Fibroblast of skin of abdomen (primary cell): ENCODE data around the gene ZNF516.

Experiments used
- DNase-seq: peaks from one replicate; pipeline ENCODE4 v3.0.0-alpha.2; 2013

The ZNF516 gene

DNA sequence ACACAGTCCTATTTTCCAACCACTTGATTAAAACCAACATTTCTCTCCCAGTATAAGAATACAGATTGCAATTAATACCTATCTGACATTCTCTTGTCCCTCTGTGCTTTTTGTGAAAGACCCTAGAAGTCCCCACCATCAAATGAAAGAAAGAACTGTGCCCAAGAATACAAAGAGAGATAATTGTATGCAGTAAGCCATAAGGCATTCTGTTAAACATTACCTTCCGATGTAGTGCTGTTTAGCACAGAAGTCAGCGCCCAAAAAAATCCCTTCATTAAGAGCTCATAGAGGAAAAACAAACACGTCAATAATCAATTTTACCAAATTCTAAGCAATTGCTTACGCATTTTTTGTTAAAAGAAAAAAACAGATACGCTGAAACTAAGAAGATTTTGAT is 41.1 kb downstream of the ZNF516 start:
- DNase-seq, result no peak

DNA sequence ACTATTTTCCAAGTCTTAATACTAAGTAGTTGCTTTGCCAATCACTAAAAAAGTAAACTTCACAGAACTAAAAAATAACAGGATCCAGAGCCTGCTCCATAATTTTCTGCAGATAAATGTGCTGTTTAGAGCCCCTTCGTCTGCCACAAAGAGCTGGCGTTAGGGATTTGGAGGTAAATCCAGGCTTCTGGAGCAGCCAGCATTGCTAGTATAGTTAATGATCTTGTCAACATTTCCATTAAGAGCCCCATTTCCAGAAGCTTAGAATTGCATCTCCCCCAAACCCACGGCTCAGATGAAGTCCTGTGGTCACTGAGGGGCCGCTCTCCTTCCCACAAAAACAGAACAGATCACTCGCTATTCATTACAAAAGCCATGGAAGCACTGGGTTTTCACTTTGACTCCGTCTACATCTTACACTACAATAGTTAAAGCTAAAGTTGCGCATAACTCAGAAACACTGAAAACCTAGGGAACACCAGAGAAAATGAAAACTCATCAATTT is 41.9 kb downstream of the ZNF516 start:
- DNase-seq, result no peak

DNA sequence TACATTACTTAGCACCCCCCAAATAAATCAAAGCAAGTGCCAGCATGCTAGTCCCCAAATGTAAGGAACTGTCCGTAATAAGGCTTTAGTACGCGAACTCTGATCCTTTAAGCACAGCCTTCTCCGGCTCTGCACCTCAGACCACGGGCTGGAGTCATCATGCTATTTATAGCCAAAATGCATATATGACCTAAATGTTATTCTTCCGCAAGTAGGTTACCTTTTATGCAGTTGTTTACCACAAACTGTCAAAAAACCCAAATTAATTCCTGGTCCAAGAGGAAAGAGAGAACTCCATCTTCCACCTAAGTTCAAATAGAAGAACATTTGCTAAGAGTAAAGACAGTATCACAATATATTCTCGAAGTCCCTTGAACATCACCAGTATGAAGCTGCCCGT is 42.7 kb downstream of the ZNF516 start:
- DNase-seq, result peak; percentile 40

DNA sequence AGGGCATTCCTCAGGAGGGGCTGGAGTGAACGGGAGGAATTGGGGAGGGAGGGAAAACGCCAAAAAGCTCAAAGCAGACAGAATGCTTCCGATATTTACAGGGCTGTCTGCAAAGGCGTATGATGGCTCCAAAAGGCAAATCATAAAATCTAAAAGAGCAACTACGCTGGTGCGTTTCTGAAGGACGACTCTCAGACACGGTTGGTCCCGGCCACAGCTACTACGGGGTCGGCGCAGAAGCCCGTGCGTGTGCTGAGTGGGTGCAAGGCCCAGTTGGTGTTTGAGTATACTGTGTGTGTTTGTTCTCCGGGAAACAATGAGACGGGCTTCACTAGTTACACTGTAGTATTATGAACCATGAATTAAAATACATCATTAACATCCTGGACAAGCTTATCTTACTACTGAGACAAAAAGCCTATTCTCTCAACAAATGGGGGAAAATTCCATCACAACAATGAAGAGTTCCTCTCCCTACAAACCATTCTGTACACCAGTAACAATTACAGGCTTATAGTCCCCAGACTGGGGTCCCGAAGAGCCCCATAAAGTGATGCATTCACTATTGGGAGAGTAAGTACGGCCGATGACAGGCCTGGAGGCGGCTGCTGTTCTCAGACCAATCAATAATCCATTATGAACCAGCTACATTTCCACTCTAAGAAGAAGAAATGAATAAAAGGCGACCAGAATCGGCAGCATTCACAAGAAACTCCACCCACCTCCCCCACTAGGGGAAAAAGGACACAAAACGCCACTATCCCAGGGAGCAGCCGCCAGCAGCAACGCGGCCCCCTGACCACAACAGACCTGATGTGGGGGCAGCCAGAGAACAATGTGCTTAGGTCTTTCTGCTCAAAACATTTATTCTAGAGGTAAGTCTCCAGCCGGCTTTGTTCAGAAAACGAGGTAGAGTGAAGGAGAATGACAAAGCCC is 43.4 kb downstream of the ZNF516 start:
- no peak for DNase-seq

DNA sequence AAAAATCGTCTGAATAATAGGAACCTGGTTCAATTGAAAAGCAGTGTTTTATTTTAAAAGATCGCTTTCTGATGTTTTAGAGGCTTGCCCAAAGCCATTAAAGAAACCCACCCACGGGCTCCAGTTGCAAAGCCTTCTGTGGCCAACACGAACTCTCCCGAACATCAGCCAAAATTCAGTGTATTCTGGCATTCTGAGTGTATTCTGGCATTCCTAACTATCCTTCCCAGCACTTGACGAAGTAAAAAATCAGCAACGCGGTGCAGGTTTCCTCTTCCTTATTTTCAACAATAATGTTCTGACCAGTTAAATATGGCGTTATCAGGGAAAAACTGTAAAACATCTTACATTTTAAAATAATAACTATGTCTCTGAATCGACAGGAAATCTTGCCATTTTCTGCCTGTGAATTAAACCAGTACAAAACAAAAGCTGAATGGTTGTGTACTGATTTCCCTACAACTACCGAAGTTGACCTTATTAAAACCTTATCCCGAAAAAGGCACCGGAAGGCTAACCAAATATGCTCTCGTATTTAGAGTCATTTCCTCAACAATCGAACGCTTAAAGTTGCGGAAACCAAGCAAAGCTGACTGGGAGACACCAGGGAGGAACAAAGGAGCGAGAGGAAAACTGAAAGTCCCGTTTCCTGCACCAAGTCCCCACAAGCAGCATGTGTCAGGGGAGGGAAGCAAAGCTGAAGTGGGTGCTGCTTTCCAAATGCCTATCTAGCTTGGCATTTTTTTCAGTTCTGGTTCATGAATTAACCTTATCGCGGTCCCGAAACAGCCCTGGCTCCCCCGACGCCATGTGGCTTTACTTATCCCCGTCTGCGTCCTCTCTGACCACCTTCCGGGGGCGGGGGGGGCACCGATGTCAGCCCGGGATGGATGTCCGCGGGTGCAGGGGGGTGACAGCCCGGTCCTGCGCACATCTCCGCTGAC is 44.3 kb downstream of the ZNF516 start:
- DNase-seq, result peak; percentile 67

DNA sequence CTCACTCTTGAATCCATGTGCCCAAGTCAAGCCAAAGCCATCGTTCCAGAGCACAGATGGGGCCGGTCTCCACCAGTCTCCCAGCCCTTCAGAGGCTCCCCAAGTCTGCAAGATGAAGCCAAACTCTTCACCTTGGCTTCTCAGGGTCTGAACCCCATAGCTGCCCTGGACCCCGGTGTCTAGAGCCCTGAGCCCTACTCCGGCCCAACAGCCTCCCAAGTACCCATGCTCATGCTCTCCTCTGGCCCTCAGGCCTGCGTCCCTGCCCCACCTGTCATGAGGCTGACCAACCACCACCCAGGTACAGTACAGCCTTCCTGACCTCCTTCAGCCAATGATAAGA is 46.0 kb downstream of the ZNF516 start:
- DNase-seq, result no peak

DNA sequence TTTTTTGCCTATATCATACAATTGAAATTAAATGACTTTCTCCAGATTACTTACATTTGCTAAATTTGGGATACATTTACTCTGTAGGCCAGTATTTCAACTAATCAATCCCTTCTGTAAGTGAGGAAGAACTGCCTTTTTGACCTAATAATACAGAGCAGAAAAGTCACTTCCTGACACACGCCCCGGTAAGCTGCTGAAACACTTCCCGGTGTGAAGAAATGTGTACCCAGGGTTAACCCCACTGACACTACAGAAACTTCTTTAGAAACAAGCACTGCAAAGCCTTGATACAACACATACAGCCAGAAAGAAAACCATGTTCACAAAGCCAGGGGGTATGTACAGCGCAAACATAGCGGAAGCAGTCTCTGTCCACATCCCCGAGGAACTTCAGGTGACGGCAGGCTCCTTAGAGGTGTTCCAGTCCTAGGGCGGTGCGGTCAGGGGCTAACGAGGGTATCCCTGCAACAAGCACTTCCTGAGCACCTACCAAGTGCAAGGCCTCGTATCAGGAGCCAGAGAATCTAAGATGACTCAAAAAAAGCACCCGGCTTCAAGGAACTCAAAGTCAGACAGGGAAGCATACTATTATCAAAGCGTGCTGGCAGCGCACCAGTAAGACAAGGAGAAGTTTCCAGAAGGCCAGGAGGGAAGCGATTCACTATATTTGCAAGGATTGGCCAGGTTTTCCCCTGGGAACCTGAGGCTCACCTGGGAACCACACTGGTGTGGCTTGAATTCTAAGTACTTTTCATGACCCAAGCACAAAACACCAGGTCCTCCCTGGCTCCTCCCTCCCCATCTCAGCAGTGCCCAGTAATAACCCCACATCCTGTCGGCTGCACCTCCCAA is 46.6 kb downstream of the ZNF516 start:
- no peak for DNase-seq

DNA sequence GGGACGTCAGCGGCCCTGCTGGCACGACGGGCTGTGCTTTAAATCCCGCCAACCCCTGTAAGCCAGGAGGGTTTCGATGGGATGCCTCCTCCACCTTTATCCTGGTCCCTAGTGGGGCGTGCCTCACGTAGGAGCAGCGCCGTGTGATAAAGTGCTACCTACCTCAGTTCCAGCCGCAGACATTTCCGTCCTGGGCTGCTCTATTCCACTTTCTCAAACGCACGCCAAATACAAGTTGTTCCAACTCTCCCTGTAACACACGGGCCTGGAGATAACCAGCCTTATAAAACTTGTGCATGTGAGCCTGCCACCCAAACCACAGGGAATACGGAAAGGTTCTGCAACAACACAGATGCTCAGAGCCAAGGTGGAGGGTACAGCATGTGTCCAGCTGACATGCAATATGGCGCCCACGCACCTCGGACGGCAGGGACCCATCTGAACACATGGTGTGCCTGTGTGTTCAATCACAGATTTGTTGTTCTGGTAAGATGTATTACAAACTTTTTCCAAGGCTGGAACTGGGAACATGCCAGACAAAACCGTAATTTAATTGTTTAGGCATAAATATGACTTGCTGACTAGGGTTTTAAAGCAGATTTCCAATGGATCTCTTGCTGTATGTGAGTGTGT is 47.7 kb downstream of the ZNF516 start:
- no peak for DNase-seq

DNA sequence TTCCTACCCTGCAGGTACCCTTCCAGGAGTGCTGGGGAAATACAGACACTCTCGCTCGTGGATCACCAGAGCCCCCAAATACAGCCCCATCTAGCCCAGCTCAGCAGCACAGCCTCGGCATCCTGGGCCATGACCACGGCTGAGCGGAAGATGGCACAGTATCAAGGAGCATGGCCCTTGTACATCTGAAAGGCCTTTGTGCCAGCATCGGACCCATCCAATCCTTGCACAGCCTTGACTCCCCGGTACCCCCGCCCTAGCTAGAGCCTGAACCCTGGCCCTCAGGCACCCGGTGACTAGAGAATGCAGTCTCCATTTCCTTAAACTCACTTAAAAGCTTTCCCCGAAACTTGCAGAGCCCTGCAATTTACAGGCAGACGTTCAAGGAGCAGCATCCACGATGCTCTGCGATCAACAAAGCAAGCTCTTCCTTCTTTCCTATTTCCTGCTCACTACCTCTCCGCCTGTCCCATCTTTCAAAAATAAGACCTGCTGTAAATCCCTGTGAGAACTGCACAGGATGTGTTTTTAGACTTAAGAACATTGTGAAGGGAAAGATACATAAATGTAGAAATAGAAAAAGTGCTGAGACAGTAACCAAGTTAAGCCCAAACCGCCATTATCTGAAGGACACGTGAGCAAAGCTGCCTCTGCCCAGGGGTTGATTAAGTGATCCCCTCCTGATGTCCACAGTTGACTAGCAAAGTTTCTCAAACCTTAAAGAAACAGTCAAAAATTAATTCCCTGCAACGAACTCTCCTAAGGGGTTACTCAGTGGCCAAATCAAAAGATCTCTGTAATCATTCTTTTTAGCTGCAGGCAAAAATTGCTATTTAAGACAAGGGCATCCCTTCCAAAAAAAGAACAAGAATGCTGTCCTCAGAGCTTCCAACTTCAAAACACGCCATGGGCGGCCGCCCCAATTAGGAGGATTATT is 48.5 kb downstream of the ZNF516 start:
- no peak for DNase-seq

DNA sequence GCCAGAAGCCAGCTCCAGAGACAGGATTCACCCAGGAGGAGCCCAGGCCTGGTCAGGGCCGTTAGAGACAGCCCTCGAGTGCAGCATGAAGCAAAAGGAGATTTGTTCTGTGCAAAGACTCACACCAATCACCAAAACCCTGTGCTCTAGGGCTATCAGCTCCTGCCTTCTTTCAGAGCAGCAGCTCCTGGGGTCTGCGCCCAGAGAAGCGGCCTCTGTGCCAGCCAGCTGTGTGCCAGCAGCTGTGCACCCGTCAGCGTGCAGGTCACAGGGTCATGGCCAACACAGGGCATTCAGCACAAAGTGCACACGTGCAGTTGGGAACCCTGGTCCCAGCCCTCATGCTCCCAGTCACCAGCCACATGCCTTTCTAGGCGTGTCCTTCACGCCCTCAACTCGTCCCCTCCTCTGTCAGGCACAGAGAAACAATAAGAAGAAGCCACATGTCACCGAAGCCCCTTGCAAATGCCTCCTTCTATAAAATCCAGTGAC is 49.3 kb downstream of the ZNF516 start:
- DNase-seq, result no peak

DNA sequence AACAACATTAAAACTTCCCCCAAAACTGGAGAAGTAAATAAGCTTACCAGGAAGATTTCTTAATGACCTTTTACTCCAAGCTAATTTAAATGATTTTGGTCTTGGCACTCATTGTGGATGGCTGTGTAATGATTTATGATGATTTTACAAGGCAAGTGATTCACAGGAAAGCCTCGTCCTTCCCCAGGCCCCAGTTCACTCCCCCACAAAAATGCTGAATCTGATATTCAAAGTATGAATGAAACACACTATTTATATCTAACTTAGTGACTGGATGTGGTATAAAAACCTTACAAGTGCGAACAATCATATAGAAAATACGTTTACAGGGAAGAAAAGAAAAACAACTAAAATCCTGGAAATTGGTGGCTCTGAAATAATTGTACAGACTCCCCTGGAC is 49.8 kb downstream of the ZNF516 start:
- peak; percentile 90 for DNase-seq

DNA sequence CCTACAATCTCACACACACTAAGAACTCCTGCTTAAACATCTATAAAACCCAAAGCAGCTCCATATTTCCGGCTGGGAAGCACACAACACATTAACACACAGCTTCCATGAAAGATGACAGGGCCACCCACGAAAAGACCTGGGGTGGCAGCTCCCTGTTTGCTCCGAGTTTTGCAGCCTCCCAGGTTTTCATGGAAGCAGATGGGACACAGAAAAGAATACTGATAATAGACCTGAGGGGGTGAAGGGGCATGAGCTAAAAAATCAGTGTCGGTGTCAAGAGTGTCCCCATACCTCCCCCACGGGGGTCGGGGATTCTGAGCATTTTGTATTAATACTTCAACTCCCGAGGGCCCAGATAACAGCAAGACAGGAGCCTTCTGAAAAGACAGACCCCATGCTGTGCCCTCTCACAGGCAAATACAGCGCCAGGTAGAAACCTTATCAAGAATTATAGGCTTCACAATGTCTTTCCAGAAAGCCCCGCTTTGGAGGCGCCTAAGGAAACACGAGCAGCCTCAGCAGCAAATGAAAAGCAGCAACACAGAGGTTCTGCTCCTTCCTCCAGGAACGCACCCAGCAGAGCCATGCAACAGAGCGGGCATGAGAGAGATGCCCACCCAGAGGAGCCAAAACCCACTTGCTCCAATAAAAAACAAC is 50.5 kb downstream of the ZNF516 start:
- DNase-seq, result no peak

DNA sequence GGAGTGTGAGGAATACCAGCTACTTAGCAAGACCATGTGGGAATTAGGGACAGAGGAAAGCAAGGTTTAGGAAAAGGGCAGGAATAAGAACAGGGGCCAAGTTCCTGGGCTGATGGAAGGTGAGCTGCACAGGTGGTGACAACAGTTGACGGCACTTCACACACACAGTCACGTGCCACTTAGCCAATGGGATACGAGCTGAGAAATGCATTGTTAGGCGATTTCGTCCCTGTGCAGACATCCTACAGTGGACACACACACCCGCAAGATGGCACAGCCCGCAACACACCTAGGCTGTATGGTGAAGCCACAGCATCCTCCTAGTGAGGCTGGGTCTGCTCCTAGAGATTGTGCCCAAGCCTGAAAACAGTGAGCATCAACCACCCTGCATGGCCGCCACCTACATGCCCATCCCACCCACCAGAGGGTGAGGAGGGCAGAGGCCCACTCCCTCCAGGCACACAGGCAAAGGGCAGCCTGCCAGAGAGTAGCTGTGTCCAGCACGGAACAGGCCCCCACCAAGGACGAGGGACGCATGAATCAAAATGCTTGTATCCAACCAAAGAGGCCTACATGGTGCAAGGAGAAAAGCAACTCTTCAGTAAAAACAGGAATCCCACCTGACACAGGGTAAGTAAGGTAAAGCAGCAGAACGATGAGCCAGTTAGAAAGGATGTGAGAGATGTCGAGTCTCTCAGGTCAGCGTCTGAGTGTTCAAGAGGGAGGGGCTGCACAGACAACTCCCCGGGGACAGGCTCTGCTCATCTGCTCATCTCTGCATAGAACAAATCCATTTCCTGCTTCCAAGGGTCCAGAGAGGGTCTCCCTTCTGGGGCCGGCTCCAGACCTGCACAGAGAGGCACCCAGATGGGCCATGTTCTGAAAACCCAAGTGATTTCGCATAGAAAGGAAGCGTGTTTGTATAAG is 51.3 kb downstream of the ZNF516 start:
- no peak for DNase-seq

DNA sequence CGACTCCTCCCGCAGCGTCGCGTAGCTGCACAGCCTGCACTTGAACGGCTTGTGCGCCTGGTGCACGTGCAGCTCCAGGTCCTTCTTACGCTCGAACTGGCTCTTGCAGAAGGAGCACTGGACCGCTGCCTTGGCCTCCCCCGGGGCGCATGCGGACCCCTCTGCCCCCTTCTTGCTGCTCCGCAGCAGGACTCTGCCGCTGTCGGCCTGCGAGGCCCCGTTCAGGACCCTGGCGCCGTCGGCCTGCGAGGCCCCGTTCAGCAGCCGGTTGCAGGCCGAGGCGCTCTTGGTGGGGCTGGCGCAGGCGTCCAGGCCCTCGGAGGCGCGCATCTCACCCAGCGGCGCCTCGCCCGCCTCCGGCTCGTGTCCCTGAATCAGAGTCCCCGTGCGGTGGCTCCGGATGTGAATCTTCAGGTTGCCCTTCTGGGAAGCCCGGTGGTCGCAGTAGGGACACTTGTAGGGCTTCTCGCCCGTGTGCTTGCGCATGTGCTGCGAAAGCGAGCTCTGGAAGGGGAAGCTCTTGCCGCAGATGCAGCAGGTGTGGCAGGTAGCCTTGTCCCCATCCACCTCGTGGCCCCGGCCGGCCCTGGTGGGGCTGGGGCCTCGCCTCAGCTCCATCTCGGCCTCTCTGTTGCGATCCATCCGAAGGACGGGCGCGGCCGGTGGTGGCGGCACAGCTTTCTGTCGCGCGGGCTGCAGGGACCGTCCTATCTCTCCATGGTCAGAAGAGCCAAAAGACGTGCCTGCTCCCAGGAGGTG is 52.5 kb downstream of the ZNF516 start:
- DNase-seq, result no peak

DNA sequence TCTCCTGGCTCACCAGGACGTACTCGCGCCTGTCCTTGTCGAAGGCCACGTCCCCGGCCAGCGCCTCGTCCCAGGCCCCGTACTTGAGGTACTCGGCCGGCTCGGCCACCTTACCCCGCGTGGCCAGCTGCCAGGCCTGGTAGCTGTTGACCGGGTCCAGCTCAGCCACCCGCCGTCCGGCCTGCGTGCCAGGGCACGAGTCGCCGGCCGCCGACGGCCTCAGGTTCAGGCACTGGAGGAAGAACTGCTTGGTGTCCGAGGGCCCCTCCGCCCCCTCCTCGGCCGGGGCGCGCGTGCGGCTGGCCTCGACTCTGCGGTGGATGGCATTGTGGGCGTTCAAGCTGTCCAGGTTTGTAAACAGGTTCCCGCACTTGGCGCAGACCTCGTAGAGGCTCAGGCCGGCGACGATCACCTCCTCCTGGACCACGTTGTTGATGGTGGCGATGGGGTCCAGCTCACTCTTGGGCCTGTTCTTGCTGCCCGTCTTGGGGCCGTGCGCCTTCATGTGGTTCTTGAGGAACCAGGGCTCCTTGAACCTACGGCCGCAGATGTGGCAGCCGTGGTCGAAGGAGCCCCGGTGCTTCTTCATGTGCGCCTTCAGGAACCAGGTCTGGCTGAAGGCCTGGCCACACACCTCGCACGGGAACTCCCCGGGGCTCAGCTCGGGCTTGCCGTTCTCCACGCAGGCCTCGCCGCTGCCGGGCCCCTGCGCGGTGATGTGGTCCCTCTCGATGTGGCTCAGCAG is 53.2 kb downstream of the ZNF516 start:
- DNase-seq, result no peak

DNA sequence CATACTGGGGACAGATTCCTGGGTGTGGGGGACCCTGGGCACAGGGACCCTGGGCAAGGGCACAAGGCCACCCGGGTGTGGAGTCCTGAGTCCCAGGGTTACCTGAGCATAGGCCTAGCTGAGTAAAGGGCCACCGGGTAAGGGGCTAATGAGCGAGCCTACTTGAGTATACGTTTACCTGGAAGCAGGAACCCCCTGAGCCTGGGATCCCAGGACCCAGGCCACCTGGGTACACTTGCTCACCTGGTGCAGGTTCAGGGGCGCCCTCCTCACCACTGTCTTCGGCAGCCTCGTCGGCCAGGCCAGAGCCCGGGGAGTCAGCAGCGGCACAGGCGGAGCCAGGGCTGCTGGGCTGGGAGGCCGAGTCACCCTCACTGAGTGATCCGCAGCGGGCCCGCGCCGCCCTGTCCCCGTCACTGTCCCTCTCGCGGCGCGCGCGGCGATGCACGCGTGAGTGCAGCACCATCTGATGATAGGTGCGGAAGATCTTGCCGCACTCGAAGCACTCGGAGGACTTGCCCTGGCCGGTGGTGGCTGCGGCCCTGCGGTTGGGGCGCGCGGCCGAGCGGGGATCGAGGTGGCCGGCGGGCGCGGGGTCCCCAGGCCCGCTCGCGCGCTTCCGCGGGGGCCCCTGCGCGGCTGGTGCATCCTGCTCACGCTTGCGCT is 53.9 kb downstream of the ZNF516 start:
- DNase-seq, result no peak

DNA sequence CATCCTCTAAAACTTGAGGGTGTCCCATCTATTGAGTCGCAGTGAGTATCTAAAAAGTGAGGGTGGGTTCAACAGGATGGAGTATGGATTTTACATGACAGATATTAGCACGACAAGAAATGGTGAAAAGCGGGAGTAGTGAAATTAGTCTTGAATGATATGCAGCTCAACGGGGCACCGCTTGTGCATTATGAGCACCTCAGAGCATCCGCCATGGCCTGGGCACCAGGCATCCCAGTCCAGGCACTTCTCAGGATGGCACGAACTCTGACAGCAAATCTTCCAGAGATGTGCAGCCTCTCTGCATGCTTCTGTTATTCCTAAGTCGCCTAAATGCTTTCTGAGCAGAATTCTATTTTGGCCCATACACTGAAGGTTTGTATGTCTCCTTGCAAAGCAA is 57.1 kb downstream of the ZNF516 start:
- no peak for DNase-seq
